ENCODE data around the gene DNM3. TPM values are rescaled to one million over a fixed set of nuclear protein-coding genes. Genes with fewer than 3 reads are reported as not detected.

DNM3 gene
- total RNA-seq, 1 donor from 2014 or later: 9.6 TPM

- no peaks in the 10 kb centered on the region for H3K27me3 ChIP-seq
- H3K36me3 ChIP-seq: no peaks in the 10 kb centered on the region
- intact Hi-C loops (cut with DNase I): no loop called here
- DNase-seq (ENCODE audit: low spot score in 2 of 2): no peak
- TF ChIP-seq, protein P1, sequence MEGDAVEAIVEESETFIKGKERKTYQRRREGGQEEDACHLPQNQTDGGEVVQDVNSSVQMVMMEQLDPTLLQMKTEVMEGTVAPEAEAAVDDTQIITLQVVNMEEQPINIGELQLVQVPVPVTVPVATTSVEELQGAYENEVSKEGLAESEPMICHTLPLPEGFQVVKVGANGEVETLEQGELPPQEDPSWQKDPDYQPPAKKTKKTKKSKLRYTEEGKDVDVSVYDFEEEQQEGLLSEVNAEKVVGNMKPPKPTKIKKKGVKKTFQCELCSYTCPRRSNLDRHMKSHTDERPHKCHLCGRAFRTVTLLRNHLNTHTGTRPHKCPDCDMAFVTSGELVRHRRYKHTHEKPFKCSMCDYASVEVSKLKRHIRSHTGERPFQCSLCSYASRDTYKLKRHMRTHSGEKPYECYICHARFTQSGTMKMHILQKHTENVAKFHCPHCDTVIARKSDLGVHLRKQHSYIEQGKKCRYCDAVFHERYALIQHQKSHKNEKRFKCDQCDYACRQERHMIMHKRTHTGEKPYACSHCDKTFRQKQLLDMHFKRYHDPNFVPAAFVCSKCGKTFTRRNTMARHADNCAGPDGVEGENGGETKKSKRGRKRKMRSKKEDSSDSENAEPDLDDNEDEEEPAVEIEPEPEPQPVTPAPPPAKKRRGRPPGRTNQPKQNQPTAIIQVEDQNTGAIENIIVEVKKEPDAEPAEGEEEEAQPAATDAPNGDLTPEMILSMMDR (IDR thresholded peaks at IDR 0.05): no peak
- no peaks in the 10 kb centered on the region for H3K4me1 ChIP-seq
- no peak overlapping the region for H3K4me3 ChIP-seq
- H3K9me3 ChIP-seq: no peaks in the 10 kb centered on the region
- H3K27ac ChIP-seq: no peak overlapping the region
Observed at GRCh38 chr1:172220376-172220775, 379.1 kb downstream of the DNM3 start.

DNA sequence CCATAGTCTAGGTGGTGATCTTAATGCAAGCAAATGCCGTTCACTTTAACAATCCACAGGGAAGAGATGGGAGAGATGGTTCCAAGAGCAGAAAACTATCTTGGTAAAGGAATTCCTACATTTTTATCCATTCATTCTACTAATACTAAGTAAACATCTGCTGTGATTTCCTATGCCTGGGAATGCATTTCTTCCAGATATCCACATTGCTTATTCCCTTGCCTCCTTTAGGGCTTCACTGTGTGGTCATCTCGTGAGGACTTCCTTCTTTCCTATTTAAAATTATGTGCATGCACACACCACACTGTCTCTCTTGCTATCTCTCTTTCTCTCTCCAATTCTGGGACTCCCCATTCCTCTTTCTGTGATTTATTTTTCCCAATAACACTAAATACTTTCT, 380.1 kb downstream of the DNM3 start:
- intact Hi-C loops (cut with DNase I): no loop called here
- DNase-seq (ENCODE audit: low spot score in 2 of 2): no peak
- Histone ChIP-seq H3K4me3 (no peak overlapping the region), H3K9me3 (no peaks in the 10 kb centered on the region), H3K27ac (no peak overlapping the region), H3K27me3 (no peaks in the 10 kb centered on the region), H3K36me3 (no peaks in the 10 kb centered on the region), H3K4me1 (no peaks in the 10 kb centered on the region)
- TF ChIP-seq, protein P1 (IDR thresholded peaks at IDR 0.05): no peak

- TF ChIP-seq, protein P1 (IDR thresholded peaks at IDR 0.05): no peak
- H3K27me3 ChIP-seq: no peaks in the 10 kb centered on the region
- H3K4me3 ChIP-seq: no peak overlapping the region
- intact Hi-C loops (cut with DNase I): no loop called here
- DNase-seq (ENCODE audit: low spot score in 2 of 2): no peak
- H3K4me1 ChIP-seq: no peaks in the 10 kb centered on the region
- H3K36me3 ChIP-seq: no peaks in the 10 kb centered on the region
- H3K27ac ChIP-seq: no peak overlapping the region
- no peaks in the 10 kb centered on the region for H3K9me3 ChIP-seq
Observed at GRCh38 chr1:172224871-172225270, 383.6 kb downstream of the DNM3 start.

GRCh38 chr1:172229942-172230341, 388.6 kb downstream of the DNM3 start:
- H3K4me1 ChIP-seq: no peaks in the 10 kb centered on the region
- H3K27me3 ChIP-seq: no peaks in the 10 kb centered on the region
- H3K36me3 ChIP-seq: no peaks in the 10 kb centered on the region
- no peak overlapping the region for H3K27ac ChIP-seq
- H3K9me3 ChIP-seq: no peaks in the 10 kb centered on the region
- TF ChIP-seq, protein P1 (IDR thresholded peaks at IDR 0.05): no peak
- DNase-seq (ENCODE audit: low spot score in 2 of 2): no peak
- no peak overlapping the region for H3K4me3 ChIP-seq
- intact Hi-C loops (cut with DNase I): no loop called here

GRCh38 chr1:172230526-172230925, 389.2 kb downstream of the DNM3 start:
- TF ChIP-seq, protein P1 (IDR thresholded peaks at IDR 0.05): no peak
- DNase-seq (ENCODE audit: low spot score in 2 of 2): no peak
- H3K4me1 ChIP-seq: no peaks in the 10 kb centered on the region
- H3K36me3 ChIP-seq: no peaks in the 10 kb centered on the region
- H3K27me3 ChIP-seq: no peaks in the 10 kb centered on the region
- no peak overlapping the region for H3K4me3 ChIP-seq
- no peaks in the 10 kb centered on the region for H3K9me3 ChIP-seq
- intact Hi-C loops (cut with DNase I): no loop called here
- H3K27ac ChIP-seq: no peak overlapping the region

DNA sequence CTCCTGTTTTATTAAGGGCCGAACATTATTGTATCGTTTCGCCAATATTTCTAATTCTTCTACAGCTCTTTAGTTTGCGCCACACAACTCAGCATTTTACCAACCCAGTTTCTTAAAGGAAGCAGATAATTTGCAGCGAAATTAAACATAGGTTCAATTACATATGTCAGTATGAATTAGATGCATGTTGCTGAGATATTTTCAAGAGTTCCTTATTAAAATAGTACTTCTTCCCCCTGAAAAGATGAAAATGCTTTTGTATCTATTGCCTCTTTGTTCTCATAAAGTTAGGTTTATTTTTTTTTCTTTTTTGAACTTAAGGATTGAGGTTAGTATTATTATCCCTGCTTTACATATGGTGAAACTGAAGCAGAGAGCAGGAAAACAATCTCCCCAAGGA, 395.7 kb downstream of the DNM3 start:
- intact Hi-C loops (cut with DNase I): no loop called here
- no peaks in the 10 kb centered on the region for H3K9me3 ChIP-seq
- H3K4me1 ChIP-seq: no peaks in the 10 kb centered on the region
- H3K27me3 ChIP-seq: no peaks in the 10 kb centered on the region
- no peak overlapping the region for H3K27ac ChIP-seq
- no peak overlapping the region for H3K4me3 ChIP-seq
- no peak for DNase-seq (ENCODE audit: low spot score in 2 of 2)
- TF ChIP-seq, protein P1 (IDR thresholded peaks at IDR 0.05): no peak
- no peaks in the 10 kb centered on the region for H3K36me3 ChIP-seq

All from ascending aorta (tissue), 2 donors.